Subcutaneous adipose tissue (tissue), 4 donors: ENCODE measurements around the gene ASPSCR1. TPM values are rescaled to one million over a fixed set of nuclear protein-coding genes. Genes with fewer than 3 reads are reported as not detected.

ENCODE experiments used
- CTCF ChIP-seq: fragments of 450-650 bp; IDR thresholded peaks from one replicate; pipeline ENCODE4 v1.5.1; 2016; ENCODE audit warnings: low read depth, mild to moderate bottlenecking, control low read depth, antibody characterized with exemption, moderate library complexity
- total RNA-seq, 4 donors: library from RNA; depleted of rRNA; stranded (reverse); fragments of >200 nt; gene quantifications; one replicate each; pipeline ENCODE4 v1.1.0, GENCODE V29; 2016

ASPSCR1 gene
- total RNA-seq, 4 donors from 2014 or later = 8.2 to 30.1 (median 18.1) TPM

DNA sequence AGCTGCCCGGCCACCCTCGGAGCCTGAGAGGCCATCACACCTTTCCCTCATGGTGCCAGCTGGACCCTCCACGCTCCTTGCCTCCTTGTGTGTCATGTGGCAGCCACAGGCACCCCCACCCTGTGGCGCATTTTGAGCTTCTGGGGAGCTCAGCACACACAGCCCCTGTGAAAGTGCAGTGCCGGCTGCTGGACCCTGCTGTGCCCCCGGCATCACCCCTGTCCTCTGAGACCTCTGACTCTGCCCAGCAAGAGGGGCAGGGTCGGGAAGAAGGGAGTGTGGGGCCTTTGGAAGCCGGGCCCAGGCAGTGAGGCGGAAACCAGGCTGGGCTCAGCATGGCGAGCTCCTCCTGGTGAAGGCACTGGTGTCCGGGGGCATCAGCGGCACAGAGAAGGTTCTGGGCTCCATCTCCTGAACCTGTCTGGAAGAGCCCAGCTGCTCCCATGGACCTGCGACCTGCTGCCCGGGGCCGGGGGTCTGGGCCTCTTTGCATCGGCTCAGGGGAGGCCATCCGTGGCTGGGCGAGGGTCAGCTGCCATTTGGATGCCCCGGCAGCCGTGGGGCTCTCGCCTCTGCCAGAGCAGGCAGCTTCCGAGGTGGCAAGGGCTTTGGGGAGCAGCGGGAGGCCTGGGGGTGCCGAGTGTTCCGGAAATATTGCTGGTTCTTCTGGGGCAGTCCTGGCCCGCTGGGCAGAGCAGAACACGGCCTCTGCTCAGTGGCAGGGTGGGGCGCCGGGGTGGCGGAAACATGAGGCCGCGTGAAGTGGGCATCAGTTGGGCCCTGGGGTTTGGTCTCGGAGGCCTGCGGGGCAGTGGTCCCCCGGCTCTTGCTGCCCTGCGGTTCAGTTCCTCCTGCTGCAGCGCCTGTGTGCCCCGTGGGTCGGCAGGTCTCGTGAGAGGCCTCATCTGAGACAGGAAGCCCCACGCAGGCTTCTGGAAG, 27.4 kb downstream of the ASPSCR1 start:
- no peak for TF ChIP-seq CTCF

- TF ChIP-seq CTCF = no peak
Measured at GRCh38 chr17:82005701-82006348, 28.4 kb downstream of the ASPSCR1 start.

DNA sequence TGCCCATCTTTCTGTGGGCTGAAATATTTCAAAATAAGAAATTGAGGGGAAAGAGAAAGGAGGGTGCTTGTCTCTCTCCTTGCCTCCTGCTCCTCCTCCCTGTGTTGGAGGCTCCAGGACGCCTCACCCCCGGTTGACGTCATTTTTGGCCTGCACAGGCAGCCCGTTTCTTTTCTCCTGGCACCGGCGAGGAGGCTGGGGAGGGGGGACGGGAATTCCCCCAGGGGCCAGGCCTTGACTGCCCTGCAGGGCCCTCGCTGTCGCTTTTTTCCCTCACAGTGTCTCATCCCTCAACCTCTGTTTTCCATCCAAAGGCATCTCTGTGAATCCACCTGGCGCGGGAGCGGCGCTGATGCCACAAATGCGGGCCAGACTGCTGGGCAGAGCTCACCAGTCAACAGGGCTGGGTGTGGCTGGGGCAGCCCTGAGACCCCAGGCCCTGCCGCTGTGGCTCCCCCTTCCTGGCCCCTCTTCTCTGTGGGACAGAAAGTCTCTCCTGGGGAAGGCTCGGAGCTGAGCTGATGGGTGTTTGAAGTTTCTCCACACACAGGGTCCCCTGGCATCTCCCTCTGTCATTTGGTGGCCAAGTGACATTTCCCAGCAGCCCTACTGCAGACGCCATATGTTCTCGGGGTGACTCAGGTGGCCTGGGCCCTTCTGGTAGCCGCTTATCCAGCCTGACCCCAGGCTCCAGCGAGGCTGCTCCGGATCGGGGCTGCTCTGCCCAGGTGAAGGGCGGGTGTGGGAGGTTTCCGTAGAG, 29.2 kb downstream of the ASPSCR1 start:
- TF ChIP-seq CTCF = no peak

GRCh38 chr17:82007228-82007494, 29.7 kb downstream of the ASPSCR1 start:
- TF ChIP-seq CTCF = no peak

DNA sequence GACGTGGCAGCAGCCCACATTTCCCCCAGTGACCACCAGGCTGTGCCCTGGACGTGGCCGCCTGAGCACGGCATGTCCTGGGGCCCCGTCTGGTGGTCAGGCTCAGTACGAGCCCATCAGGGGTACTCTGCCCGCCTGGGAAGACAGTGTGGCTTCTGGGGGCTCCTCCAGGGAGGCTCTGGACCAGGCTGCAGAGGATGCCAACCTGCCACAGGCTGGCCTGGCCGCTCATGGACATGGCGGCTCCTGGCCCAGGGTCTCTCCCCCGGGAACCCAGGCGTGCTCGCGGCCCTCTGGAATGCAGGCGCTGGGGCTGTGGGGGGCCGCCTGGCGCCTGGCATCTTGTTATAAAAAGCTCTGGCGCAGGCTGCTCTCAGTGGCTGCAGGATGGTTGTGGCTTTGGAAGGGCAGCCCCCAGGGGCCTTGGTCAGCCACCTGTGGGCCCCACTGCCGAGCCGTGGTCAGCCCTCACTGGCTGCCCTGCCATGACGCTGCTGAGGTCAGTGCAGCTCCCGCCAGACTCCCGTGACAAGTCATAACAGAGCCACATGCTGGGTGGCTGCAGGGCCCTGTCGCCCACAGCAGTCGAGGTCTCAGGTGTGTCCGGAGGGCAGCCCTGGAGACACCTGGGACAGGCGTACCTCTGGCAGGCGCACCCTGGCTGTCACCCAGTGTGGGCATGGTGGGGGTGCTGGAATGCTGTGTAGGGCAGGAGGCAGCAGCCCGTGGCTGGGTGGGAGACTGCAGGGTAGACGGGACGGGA, 30.2 kb downstream of the ASPSCR1 start:
- TF ChIP-seq CTCF = no peak

DNA sequence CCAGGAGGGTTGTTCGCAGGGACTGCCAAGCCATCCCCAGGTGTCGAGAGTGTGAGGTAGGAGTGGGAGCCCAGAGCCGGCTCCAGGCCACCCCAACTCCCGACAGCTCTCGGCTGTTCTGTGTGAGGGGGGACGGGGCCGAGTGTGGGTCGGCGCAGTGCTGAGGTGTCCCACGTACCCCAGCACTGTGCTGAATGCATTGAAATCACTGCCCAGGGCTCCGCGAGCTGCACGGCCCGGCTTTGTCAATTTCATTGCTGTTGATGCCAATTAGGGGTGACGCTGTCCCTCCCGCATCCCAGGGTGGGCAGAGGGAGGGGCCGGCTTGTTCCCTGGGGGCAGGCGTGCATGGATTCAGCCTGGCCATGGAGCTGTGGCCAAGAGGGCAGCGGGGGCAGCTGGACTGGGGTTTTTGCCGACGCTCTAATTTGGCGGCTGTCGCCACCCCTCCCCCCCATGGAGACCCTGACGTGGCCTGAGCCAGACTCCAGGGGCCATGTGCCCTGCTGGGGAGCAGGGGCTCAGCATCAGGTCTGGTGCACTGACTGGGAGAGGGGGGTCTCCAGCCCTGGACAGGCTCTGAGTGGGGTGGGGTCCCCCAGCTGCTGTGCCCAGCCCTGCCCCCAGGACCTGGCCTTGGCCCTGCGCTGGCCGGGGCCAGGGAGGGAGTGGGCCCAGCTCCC, 31.0 kb downstream of the ASPSCR1 start:
- no peak for TF ChIP-seq CTCF
